ENCODE results near the gene YY2. TPM values are rescaled to one million over a fixed set of nuclear protein-coding genes. Genes with fewer than 3 reads are reported as not detected.

The YY2 gene
- 0.94 and 1.4 TPM in 2 replicates for total RNA-seq

DNA sequence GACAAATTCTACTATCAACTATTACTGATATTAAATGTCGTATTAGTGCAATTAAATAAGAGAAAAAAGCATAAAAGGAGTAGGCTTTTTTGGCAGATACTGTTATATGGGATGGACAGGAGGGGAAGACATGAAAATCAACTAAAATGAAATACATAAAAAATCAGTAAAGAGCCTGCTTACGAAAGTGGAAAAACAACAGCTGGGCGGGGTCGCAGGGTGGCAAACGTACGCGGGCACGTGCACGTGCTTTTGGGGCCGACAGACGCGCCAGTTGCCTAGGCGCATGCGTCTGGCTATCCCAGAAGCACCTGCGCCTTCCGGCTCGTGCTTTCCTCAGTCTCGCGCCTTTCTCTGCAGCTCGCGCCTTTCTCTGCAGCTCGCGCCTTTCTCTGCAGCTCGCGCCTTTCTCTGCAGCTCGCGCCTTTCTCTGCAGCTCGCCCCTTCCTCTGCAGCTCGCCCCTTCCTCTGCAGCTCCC lies at the start of gene YY2:
Gene YY2, plus strand, starts transcription at position 51 of the 479 bp plus-strand sequence. CDS start 498 bp downstream, outside the sequence.

DNA sequence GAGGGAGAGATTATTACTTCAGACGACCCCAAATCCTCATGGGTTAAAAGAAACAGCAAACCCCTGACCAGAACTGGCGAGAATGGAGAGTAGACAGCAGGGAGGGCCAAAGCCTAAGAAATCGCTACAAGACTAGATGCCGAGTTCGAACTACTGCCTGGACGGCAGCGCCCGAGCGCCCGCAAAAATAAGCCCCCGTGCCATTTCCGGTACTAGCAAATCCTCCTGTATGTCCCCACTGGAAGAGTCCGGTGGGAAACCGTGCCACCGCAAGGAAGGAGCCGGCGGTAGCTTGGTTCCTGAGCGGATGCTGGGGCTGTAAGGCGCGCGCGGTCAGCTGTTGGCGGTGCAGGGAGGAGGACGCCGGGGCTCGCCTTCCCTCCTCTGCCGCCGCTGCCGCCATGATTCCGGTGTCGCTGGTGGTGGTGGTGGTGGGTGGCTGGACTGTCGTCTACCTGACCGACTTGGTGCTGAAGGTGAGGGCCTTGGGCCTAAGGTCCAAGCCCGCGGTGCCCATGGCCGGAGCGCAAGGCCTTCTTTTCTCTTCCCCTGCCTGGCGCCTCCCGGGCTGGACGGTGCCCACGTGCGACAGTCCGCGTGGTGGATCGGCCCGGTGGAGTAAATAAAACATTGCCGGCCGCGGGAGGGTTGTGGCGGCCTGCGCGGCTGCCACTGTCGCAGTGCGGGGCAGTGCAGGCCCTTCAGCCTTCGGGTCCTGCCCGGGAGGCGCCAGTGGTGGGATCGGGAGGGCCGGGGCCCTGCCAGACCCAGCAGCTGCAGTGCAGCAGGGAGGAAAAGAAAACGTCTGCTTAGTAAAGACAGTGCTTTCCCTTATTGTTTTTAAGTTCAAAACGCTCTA lies 16.2 kb upstream of the YY2 start, which contains the start of gene MBTPS2:
Gene MBTPS2, plus strand, starts transcription at position 284 of the 859 bp plus-strand sequence. Its CDS starts 118 bp downstream, at position 402.

Other genes starting within 250 kb of the YY2 start
- gene KLHL34, start 197.7 kb upstream of the YY2 start, total RNA-seq = not detected in 2 replicates
- gene SMPX, start 97.9 kb upstream of the YY2 start, total RNA-seq = not detected in 2 replicates
- 3.9 and 6.8 TPM in 2 replicates for gene MBTPS2, start 16.4 kb upstream of the YY2 start, total RNA-seq
- 153 and 180 TPM in 2 replicates for gene SMS, start 84.7 kb downstream of the YY2 start, total RNA-seq
- 0.95 and 1.9 TPM in 2 replicates for gene PHEX, start 176.3 kb downstream of the YY2 start, total RNA-seq